IMR-90 (cell line): Measurements from ENCODE around the gene HFE. TPM values are rescaled to one million over a fixed set of nuclear protein-coding genes. Genes with fewer than 3 reads are reported as not detected.

ENCODE experiments used
- ATAC-seq: fragments of 200-7000 bp; cut with Tn5 transposase; 2 replicates; pipeline ENCODE4 v1.9.1; 2020; ENCODE audit warnings: low read depth, mild to moderate bottlenecking, moderate library complexity
- BruUV-seq: library from RNA; stranded (reverse); fragments of 400-500 nt; replicated peaks from 2 replicates; lab custom pipeline; 2021; lab: Mats Ljungman, UMichigan
- CTCF ChIA-PET: fragments of 300-600 bp; formaldehyde crosslinking; extraction: SDS; loops from one replicate; lab custom pipeline; 2021; ENCODE audit warnings: antibody characterized with exemption; lab: Yijun Ruan, JAX
- POLR2A ChIA-PET: fragments of 300-600 bp; sonication (Branson Sonifier 250); formaldehyde crosslinking; loops from one replicate; lab custom pipeline; 2022; ENCODE audit warnings: antibody characterized with exemption; ENCODE audit not compliant: unreplicated experiment; lab: Charles Lee
- DNase-seq: peaks from one replicate; pipeline ENCODE4 v3.0.0; 2013
- H2AFZ ChIP-seq: replicated peaks from 2 replicates; pipeline ENCODE3; 2013; ENCODE audit warnings: low read length, mild to moderate bottlenecking; ENCODE audit not compliant: poor library complexity
- H2AK5ac ChIP-seq: 2 replicates; pipeline ENCODE4 v1.6.1; 2013; ENCODE audit warnings: low read depth, low read length, inconsistent platforms
- H2AK9ac ChIP-seq: replicated peaks from 2 replicates; pipeline ENCODE3; 2013; ENCODE audit warnings: mild to moderate bottlenecking, low read depth, low read length, moderate library complexity; ENCODE audit not compliant: poor library complexity
- H2BK120ac ChIP-seq: 2 replicates; pipeline ENCODE4 v1.6.1; 2013; ENCODE audit warnings: low read depth, low read length, inconsistent platforms
- H2BK15ac ChIP-seq: 3 replicates; pipeline ENCODE4 v1.6.1; 2013; ENCODE audit warnings: low read depth, low read length, inconsistent platforms
- H2BK20ac ChIP-seq: 2 replicates; pipeline ENCODE4 v1.6.1; 2013; ENCODE audit warnings: low read depth, mild to moderate bottlenecking, inconsistent platforms, low read length, moderate library complexity
- H2BK5ac ChIP-seq: 2 replicates; pipeline ENCODE4 v1.6.1; 2013; ENCODE audit warnings: mild to moderate bottlenecking, low read depth, low read length, inconsistent platforms; ENCODE audit not compliant: poor library complexity, severe bottlenecking
- H3K14ac ChIP-seq: replicated peaks from 2 replicates; pipeline ENCODE4 v1.6.1; 2013; ENCODE audit warnings: low read depth, low read length, inconsistent platforms
- H3K18ac ChIP-seq: 2 replicates; pipeline ENCODE4 v1.6.1; 2013; ENCODE audit warnings: low read depth, low read length, control low read depth
- H3K23ac ChIP-seq: 2 replicates; pipeline ENCODE4 v1.6.1; 2013; ENCODE audit warnings: low read depth, low read length, inconsistent platforms
- H3K27ac ChIP-seq: 2 replicates; pipeline ENCODE4 v1.5.1; 2013; ENCODE audit warnings: mild to moderate bottlenecking, control low read depth, low read length; ENCODE audit not compliant: insufficient read depth
- H3K27me3 ChIP-seq: 2 replicates; pipeline ENCODE4 v1.6.1; 2013; ENCODE audit warnings: low read length; ENCODE audit not compliant: control insufficient read depth, insufficient read depth
- H3K36me3 ChIP-seq: 2 replicates; pipeline ENCODE4 v1.6.1; 2013; ENCODE audit warnings: low read length, mixed read lengths; ENCODE audit not compliant: control insufficient read depth, insufficient read depth
- H3K4ac ChIP-seq: 2 replicates; pipeline ENCODE4 v1.6.1; 2013; ENCODE audit warnings: low read depth, low read length, inconsistent platforms
- H3K4me1 ChIP-seq: 2 replicates; pipeline ENCODE4 v1.6.1; 2013; ENCODE audit warnings: low read length, mixed read lengths; ENCODE audit not compliant: control insufficient read depth, insufficient read depth
- H3K4me2 ChIP-seq: 2 replicates; pipeline ENCODE4 v1.6.1; 2013; ENCODE audit warnings: low read depth, mild to moderate bottlenecking, control low read depth, low read length, moderate library complexity
- H3K4me3 ChIP-seq: 2 replicates; pipeline ENCODE4 v1.5.1; 2013; ENCODE audit warnings: low read depth, mild to moderate bottlenecking, control low read depth, low read length, moderate library complexity; ENCODE audit not compliant: insufficient read depth
- H3K56ac ChIP-seq: 2 replicates; pipeline ENCODE4 v1.6.1; 2013; ENCODE audit warnings: low read length, inconsistent platforms; ENCODE audit not compliant: insufficient read depth; ENCODE audit errors: extremely low read depth
- H3K79me1 ChIP-seq, 2 experiments: 2 replicates each; pipeline ENCODE4 v1.6.1; 2013; ENCODE audit warnings: low read length in 2 of 2, inconsistent platforms in 1 of 2, low read depth in 1 of 2
- H3K9ac ChIP-seq: 2 replicates; pipeline ENCODE4 v1.6.1; 2013; ENCODE audit warnings: low read depth, low read length, control low read depth
- H3K9me1 ChIP-seq: 2 replicates; pipeline ENCODE4 v1.6.1; 2013; ENCODE audit warnings: low read length, inconsistent platforms; ENCODE audit not compliant: insufficient read depth
- H3K9me3 ChIP-seq: 2 replicates; pipeline ENCODE4 v1.6.1; 2013; ENCODE audit warnings: low read length; ENCODE audit not compliant: control insufficient read depth, insufficient read depth
- H4K20me1 ChIP-seq: 2 replicates; pipeline ENCODE4 v1.6.1; 2013; ENCODE audit warnings: low read length, inconsistent platforms; ENCODE audit not compliant: insufficient read depth
- H4K5ac ChIP-seq: 2 replicates; pipeline ENCODE4 v1.6.1; 2013; ENCODE audit warnings: mild to moderate bottlenecking, low read depth, low read length, control low read depth
- H4K8ac ChIP-seq, 2 experiments: 2 replicates each; pipeline ENCODE4 v1.6.1; 2013; ENCODE audit warnings: low read depth in 2 of 2, low read length in 2 of 2, control low read depth in 1 of 2, inconsistent platforms in 1 of 2
- H4K91ac ChIP-seq: 2 replicates; pipeline ENCODE4 v1.6.1; 2013; ENCODE audit warnings: low read depth, low read length, inconsistent platforms; ENCODE audit not compliant: insufficient read depth
- BHLHE40 ChIP-seq: fragments of 150-350 bp; IDR thresholded peaks from 2 replicates; pipeline ENCODE4 v1.6.1; 2016; ENCODE audit warnings: mild to moderate bottlenecking, low read depth, low read length
- CEBPB ChIP-seq: IDR thresholded peaks from 2 replicates; pipeline ENCODE4 v1.6.1; 2012; ENCODE audit warnings: low read depth, low read length, improper control_type of control experiment
- CHD1 ChIP-seq: IDR thresholded peaks from 2 replicates; pipeline ENCODE4 v1.6.1; 2012; ENCODE audit warnings: low read depth, low read length, improper control_type of control experiment
- CTCF ChIP-seq: conservative IDR thresholded peaks from 2 replicates; pipeline ENCODE4 v1.5.1; 2012; ENCODE audit warnings: mild to moderate bottlenecking, low read depth, low read length, improper control_type of control experiment
- FOS ChIP-seq: fragments of 150-350 bp; IDR thresholded peaks from 2 replicates; pipeline ENCODE4 v1.6.1; 2016; ENCODE audit warnings: low read depth, low read length
- MAFK ChIP-seq: IDR thresholded peaks from 2 replicates; pipeline ENCODE4 v1.6.1; 2012; ENCODE audit warnings: low read depth, low read length, improper control_type of control experiment
- MAZ ChIP-seq: IDR thresholded peaks from 2 replicates; pipeline ENCODE4 v1.6.1; 2012; ENCODE audit warnings: low read depth, mild to moderate bottlenecking, low read length, improper control_type of control experiment, moderate library complexity, borderline replicate concordance
- MXI1 ChIP-seq: IDR thresholded peaks from 2 replicates; pipeline ENCODE4 v1.6.1; 2012; ENCODE audit warnings: low read depth, mild to moderate bottlenecking, low read length, moderate library complexity, borderline replicate concordance
- POLR2A ChIP-seq: IDR thresholded peaks from 2 replicates; pipeline ENCODE4 v1.6.1; 2012; ENCODE audit warnings: mild to moderate bottlenecking, low read depth, low read length
- RAD21 ChIP-seq: IDR thresholded peaks from 2 replicates; pipeline ENCODE4 v1.6.1; 2012; ENCODE audit warnings: low read length, improper control_type of control experiment
- RFX5 ChIP-seq: IDR thresholded peaks from 2 replicates; pipeline ENCODE4 v1.8.0; 2012; ENCODE audit warnings: low read depth, mild to moderate bottlenecking, low read length, moderate library complexity
- SMC3 ChIP-seq: fragments of 150-350 bp; IDR thresholded peaks from 2 replicates; pipeline ENCODE4 v1.6.1; 2016; ENCODE audit warnings: low read depth, mild to moderate bottlenecking, antibody characterized with exemption, low read length, moderate library complexity
- USF2 ChIP-seq: fragments of 150-350 bp; IDR thresholded peaks from 2 replicates; pipeline ENCODE4 v1.6.1; 2017; ENCODE audit warnings: mild to moderate bottlenecking, antibody characterized with exemption, low read length, low read depth
- WGBS, 2 experiments: methylation state at CpG; one replicate each; pipeline versions ENCODE4 v1.1.5 to v1.1.7; 2013; ENCODE audit warnings: missing lambda C conversion rate in 2 of 2; ENCODE audit not compliant: insufficient read length in 1 of 2; ENCODE audit errors: extremely low coverage in 2 of 2; 5-methylcytosine and 5-hydroxymethylcytosine counted together
- dilution Hi-C: fragments of 300-500 bp; cut with HindIII; formaldehyde crosslinking; loops from one replicate; pipeline ENCODE4 v1.14.3; 2018; ENCODE audit warnings: low sequenced_read_pairs; ENCODE audit not compliant: unreplicated experiment
- in situ Hi-C: fragments of 300-500 bp; cut with MboI; formaldehyde crosslinking; loops from 3 replicates; pipeline ENCODE4 v1.14.3; 2019; ENCODE audit warnings: low sequenced_read_pairs, inconsistent platforms, mixed read lengths
- intact Hi-C: fragments of 100-400 bp; cut with micrococcal nuclease; formaldehyde crosslinking; loops from 2 replicates; pipeline ENCODE4 v1.10.0; 2022
- polyA plus RNA-seq, 3 experiments: library from polyadenylated mRNA; depleted of rRNA; stranded (reverse); fragments of >200 nt; gene quantifications; 2 replicates each; pipeline ENCODE4 v1.2.3, GENCODE V29; 2012; ENCODE audit warnings: low replicate concordance in 1 of 3
- total RNA-seq: library from RNA; depleted of rRNA; stranded (reverse); fragments of >200 nt; gene quantifications from 2 replicates; pipeline ENCODE4 v1.2.3, GENCODE V29; 2012

HFE gene
- total and polyA plus RNA-seq, 2 of the 4 experiments (the other 2 are of a cell fraction), result 14.9 to 15.7 TPM

- no peak overlapping the region for H2AK5ac ChIP-seq
- H3K4me3 ChIP-seq, result no peak overlapping the region
- H4K91ac ChIP-seq, result no peak overlapping the region
- H3K27ac ChIP-seq, result no peak overlapping the region
- intact Hi-C loops (no loop called here), dilution Hi-C loops (no loop called here), in situ Hi-C loops (no loop called here)
- no peaks in the 10 kb centered on the region for H3K9me3 ChIP-seq
- no peaks in the 10 kb centered on the region for H3K9me1 ChIP-seq
- no peak overlapping the region for H3K14ac ChIP-seq
- H2BK5ac ChIP-seq, result no peak overlapping the region
- CTCF ChIA-PET, result interaction anchor here (0.6 to 1.3 kb wide), 2 partner anchors 37 to 64 kb away, joined by 3 to 4 read pairs; a partner anchor contains a TSS
- H3K9ac ChIP-seq, result no peak overlapping the region
- H3K79me1 ChIP-seq, result no peaks in the 10 kb centered on the region
- no peaks in the 10 kb centered on the region for H3K36me3 ChIP-seq
- no peak overlapping the region for H3K4me2 ChIP-seq
- no peak overlapping the region for H3K4ac ChIP-seq
- H2BK120ac ChIP-seq, result no peak overlapping the region
- no TSS peak for BruUV-seq
- POLR2A ChIA-PET, result no interaction called here
- H3K23ac ChIP-seq, result no peak overlapping the region
- ATAC-seq (no peak), DNase-seq (no peak)
- no peak overlapping the region for H4K8ac ChIP-seq
- no peak overlapping the region for H2AFZ ChIP-seq
- H4K20me1 ChIP-seq, result no peaks in the 10 kb centered on the region
- no peak overlapping the region for H3K56ac ChIP-seq
- TF ChIP-seq CHD1, result no peak
- no peak for TF ChIP-seq MXI1
- TF ChIP-seq RAD21, result no peak
- TF ChIP-seq USF2, result no peak
- no peak for TF ChIP-seq MAFK
- no peak for TF ChIP-seq POLR2A
- TF ChIP-seq MAZ, result no peak
- TF ChIP-seq RFX5, result no peak
- TF ChIP-seq CEBPB, result no peak
- TF ChIP-seq SMC3, result no peak
- TF ChIP-seq BHLHE40, result no peak
- no peak for TF ChIP-seq CTCF
- TF ChIP-seq FOS, result no peak
- H3K18ac ChIP-seq, result no peak overlapping the region
- H3K27me3 ChIP-seq, result no peaks in the 10 kb centered on the region
- H2BK20ac ChIP-seq, result no peak overlapping the region
- H4K5ac ChIP-seq, result no peak overlapping the region
- H2BK15ac ChIP-seq, result no peak overlapping the region
- H3K4me1 ChIP-seq, result peaks cover 2% of the 10 kb centered on the region; the same call in 1 of the 2 replicates
- H2AK9ac ChIP-seq, result no peak overlapping the region
- WGBS, 2 experiments, result no CpG with 5 or more reads among the region's 4 CpGs
Measured at GRCh38 chr6:26059941-26060340, 27.3 kb upstream of the HFE start.
